NCI-H510A treated with DMSO at 0.1 percent for 48 hours (cell line): ENCODE measurements around the gene ATG16L1.

Experiments used
- DNase-seq: peaks from one replicate; lab custom pipeline; 2025; lab: John Stamatoyannopoulos, UW

The ATG16L1 gene

GRCh38 chr2:233260661-233261060, 9.2 kb downstream of the ATG16L1 start:
- no peak for DNase-seq

- DNase-seq = no peak
Observed at GRCh38 chr2:233261819-233262555, 10.5 kb downstream of the ATG16L1 start.

- DNase-seq = no peak
Observed at GRCh38 chr2:233262562-233262961, 11.1 kb downstream of the ATG16L1 start.

GRCh38 chr2:233263045-233263570, 11.6 kb downstream of the ATG16L1 start:
- DNase-seq = no peak

- DNase-seq = no peak
Observed at GRCh38 chr2:233264667-233265066, 13.2 kb downstream of the ATG16L1 start.

GRCh38 chr2:233265899-233266431, 14.5 kb downstream of the ATG16L1 start:
- no peak for DNase-seq

GRCh38 chr2:233266481-233266880, 15.0 kb downstream of the ATG16L1 start:
- no peak for DNase-seq

GRCh38 chr2:233267516-233268245, 16.2 kb downstream of the ATG16L1 start:
- DNase-seq = no peak

- no peak for DNase-seq
Observed at GRCh38 chr2:233270366-233270765, 18.9 kb downstream of the ATG16L1 start.

- DNase-seq = no peak
Observed at GRCh38 chr2:233270951-233271350, 19.5 kb downstream of the ATG16L1 start.

GRCh38 chr2:233271693-233272092, 20.2 kb downstream of the ATG16L1 start:
- no peak for DNase-seq

GRCh38 chr2:233273120-233273519, 21.6 kb downstream of the ATG16L1 start:
- DNase-seq = no peak

GRCh38 chr2:233275223-233275622, 23.8 kb downstream of the ATG16L1 start:
- no peak for DNase-seq

GRCh38 chr2:233278921-233279320, 27.4 kb downstream of the ATG16L1 start:
- no peak for DNase-seq

GRCh38 chr2:233280114-233280693, 28.7 kb downstream of the ATG16L1 start:
- no peak for DNase-seq

- no peak for DNase-seq
Observed at GRCh38 chr2:233281553-233281952, 30.1 kb downstream of the ATG16L1 start.

- DNase-seq = no peak
Observed at GRCh38 chr2:233281992-233282603, 30.6 kb downstream of the ATG16L1 start.

- DNase-seq = no peak
Observed at GRCh38 chr2:233285921-233286320, 34.4 kb downstream of the ATG16L1 start.

- DNase-seq = no peak
Observed at GRCh38 chr2:233287871-233288270, 36.4 kb downstream of the ATG16L1 start.

- DNase-seq = no peak
Observed at GRCh38 chr2:233288663-233289062, 37.2 kb downstream of the ATG16L1 start.

- DNase-seq = peak; percentile 90
Observed at GRCh38 chr2:233289648-233290047, 38.2 kb downstream of the ATG16L1 start.
